ENCODE results near the gene MRPL40.

MRPL40 gene

DNA sequence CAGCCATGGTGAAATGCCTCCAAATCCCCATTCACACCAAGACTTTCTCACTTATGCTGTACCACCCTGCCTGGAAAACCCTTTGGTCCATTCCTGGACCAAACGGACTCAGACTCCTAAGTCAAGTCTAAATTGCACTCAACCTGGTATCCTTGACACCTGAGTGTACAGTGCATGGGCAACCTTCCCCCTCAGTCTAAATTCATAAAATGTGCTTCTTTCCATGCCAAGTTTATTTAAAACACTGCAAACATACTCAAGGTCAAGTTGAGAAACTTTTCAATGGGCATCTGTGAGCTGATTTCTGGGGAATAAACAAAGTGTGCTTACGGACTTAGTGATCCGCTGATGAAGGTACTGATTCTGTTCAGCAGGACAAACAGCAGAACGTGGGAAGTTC, 27.2 kb upstream of the MRPL40 start:
- DNase-seq (ENCODE audit: low spot score): no peak
- TF ChIP-seq, protein P1, sequence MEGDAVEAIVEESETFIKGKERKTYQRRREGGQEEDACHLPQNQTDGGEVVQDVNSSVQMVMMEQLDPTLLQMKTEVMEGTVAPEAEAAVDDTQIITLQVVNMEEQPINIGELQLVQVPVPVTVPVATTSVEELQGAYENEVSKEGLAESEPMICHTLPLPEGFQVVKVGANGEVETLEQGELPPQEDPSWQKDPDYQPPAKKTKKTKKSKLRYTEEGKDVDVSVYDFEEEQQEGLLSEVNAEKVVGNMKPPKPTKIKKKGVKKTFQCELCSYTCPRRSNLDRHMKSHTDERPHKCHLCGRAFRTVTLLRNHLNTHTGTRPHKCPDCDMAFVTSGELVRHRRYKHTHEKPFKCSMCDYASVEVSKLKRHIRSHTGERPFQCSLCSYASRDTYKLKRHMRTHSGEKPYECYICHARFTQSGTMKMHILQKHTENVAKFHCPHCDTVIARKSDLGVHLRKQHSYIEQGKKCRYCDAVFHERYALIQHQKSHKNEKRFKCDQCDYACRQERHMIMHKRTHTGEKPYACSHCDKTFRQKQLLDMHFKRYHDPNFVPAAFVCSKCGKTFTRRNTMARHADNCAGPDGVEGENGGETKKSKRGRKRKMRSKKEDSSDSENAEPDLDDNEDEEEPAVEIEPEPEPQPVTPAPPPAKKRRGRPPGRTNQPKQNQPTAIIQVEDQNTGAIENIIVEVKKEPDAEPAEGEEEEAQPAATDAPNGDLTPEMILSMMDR (IDR thresholded peaks at IDR 0.05; ENCODE audit: extremely low read depth, insufficient read depth, missing control alignments): no peak
- in situ Hi-C loops (cut with MboI; ENCODE audit: low pct_unique_long_range_greater_than_20kb, low sequenced_read_pairs, unreplicated experiment): no loop called here

DNA sequence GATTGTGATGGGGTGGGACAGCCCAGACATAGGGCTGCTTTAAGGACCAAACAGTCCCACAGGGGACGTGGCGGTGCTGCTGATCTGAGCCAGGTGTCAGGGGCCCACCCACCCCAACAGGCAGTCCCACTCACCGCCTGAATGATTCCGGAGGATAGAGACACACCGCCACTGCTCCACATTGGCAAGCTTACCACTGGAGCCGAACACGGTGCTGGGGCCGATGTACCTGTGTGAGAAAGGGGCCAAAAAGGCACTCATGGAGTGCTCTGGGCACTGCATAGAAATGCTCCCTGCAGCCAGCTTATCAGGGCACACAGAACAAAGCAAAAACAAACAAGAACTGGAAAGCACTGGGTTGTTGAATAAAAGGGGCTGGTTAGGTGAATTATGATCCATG, 26.7 kb upstream of the MRPL40 start:
- DNase-seq (ENCODE audit: low spot score): no peak
- TF ChIP-seq, protein P1 (IDR thresholded peaks at IDR 0.05; ENCODE audit: extremely low read depth, insufficient read depth, missing control alignments): no peak
- in situ Hi-C loops (cut with MboI; ENCODE audit: low pct_unique_long_range_greater_than_20kb, low sequenced_read_pairs, unreplicated experiment): no loop called here

DNA sequence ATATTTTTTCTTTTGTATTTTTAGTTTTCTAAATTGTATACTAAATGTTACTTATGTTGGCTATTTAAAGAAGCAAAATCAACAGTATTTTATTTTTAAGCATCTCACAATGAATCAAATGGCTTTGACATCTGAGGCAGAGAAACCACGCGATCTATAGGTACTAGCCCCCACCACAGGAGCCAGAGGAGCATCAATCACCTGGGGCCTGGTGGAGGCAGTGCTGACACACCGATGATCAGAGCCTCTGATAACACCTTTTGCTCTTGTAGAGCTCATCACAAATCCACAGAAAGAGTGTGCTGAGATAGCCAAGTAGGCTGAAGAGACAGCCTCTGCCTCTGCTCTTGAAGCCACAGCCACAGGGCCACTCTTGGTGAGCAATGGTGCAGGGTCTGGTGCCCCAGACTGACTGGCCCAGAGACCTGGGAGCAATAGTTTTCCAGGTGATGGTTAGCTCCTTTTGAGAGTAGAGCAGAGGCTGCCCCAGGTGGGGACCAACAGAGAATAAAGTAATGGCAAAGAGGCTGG, 26.0 kb upstream of the MRPL40 start:
- no peak for DNase-seq (ENCODE audit: low spot score)

DNA sequence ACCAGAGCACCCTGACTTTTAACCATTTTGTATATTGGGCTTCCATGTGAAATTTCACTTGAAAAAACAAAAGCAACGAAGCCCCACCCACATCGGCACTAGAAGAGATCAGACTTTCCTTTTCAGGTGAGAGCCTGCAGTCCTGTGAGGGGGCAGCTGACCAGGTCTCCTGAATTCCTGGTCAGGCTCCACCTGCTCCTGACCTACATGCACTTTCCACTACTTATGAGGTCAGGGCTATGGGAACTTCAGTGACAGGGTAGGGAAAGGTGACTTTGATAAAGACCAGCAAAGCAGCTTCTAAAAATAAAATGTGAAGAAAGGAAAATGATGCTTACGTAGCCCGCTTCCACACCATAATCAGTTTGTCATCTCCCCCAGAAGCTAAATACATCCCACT, 25.5 kb upstream of the MRPL40 start:
- no peak for DNase-seq (ENCODE audit: low spot score)
- TF ChIP-seq, protein P1 (IDR thresholded peaks at IDR 0.05; ENCODE audit: extremely low read depth, insufficient read depth, missing control alignments): no peak
- in situ Hi-C loops (cut with MboI; ENCODE audit: low pct_unique_long_range_greater_than_20kb, low sequenced_read_pairs, unreplicated experiment): no loop called here

More for the DNA sequence above, 26.0 kb upstream of the MRPL40 start:
- in situ Hi-C loops (cut with MboI; ENCODE audit: low pct_unique_long_range_greater_than_20kb, low sequenced_read_pairs, unreplicated experiment): no loop called here
- TF ChIP-seq, protein P1 (IDR thresholded peaks at IDR 0.05; ENCODE audit: extremely low read depth, insufficient read depth, missing control alignments): no peak

DNA sequence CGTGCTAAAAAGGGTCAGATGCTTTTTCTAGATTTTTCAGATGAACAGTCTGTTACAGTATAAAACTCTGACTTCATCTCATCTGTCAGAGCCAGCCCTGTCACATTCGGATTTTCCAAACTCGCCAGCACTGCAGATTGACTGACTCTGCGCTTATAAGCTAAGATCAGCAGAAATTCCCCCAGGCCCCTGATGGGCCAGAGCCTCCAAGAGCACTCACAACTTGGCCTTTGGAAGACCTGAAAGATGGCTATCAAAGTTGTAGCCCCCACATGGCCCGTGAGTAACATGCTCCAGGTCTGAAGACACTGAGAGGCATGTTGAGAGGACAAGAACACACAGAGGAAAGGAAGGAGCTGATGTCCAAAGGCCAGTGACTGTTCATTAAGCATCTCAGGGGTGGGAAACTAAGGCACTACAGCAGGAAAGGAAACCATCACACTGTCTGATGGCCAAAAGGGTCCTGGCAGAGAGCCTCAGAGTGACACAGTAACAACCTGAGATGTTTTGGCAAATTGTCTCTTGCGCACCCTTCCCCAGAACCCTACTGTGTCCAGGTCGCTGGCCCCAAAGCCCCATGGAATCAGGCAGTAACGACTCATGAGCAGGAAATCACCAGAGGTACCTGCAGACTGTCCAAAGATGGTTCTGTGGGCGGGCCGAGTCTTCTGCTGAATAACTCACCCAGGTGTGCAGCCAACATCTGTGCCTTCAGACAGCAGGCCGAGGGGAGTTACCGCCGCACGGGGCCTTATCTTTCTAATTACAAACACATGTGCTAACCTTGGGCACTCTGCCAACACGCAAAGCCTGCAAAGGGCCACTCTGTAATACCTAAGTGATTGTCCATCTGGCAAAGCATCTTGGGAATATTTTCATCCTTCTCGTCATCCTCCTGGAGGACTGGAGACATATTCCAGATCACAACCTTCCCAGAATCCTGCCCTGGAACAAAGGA, 24.4 kb upstream of the MRPL40 start:
- DNase-seq (ENCODE audit: low spot score): no peak
- TF ChIP-seq, protein P1 (IDR thresholded peaks at IDR 0.05; ENCODE audit: extremely low read depth, insufficient read depth, missing control alignments): no peak
- in situ Hi-C loops (cut with MboI; ENCODE audit: low pct_unique_long_range_greater_than_20kb, low sequenced_read_pairs, unreplicated experiment): no loop called here

DNA sequence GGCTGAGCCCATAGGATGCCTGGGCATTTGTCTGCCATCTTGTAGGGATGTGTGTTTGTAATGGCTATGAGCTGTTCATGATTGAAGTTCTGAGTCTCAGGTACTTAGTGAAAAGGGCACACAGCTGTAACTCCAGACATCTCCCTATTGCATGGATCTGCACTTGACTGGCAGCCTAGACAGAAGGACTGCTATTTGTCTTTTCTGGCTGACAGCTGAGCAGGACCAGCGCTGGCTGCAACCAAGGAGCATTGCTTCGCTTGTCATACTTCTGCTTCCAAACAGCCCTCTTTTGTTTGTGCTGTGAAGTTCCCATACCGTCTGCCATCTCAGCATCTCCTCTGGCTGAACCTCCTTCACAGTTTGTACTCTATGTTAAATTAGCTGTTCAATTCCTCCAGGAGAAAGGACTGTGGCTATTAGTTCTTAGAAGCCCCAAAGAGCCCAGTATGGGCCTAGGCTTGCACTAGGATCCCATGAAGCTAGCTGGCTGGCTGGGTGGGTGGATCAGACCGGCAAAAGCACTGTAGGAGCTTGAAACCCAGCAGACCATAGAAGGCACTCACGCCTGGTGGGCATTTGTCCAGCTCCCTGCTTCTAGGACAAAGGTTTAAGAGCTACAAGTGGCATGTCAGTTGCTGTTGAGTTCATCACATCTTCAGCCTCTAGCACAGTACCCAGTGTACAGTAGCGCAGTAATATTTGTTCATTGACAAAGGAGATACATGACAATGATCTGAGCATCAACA, 21.2 kb upstream of the MRPL40 start:
- TF ChIP-seq, protein P1 (IDR thresholded peaks at IDR 0.05; ENCODE audit: extremely low read depth, insufficient read depth, missing control alignments): no peak
- no peak for DNase-seq (ENCODE audit: low spot score)
- in situ Hi-C loops (cut with MboI; ENCODE audit: low pct_unique_long_range_greater_than_20kb, low sequenced_read_pairs, unreplicated experiment): no loop called here

Data from GM13977 (cell line).